HepG2 (cell line): Measurements from ENCODE around the gene EEF1AKMT3. TPM values are rescaled to one million over a fixed set of nuclear protein-coding genes. Genes with fewer than 3 reads are reported as not detected.
A peak's percentile ranks its signal among the peaks of the same experiment; 100 is the strongest.

Experiments used
- ATAC-seq: fragments of 200-7000 bp; cut with Tn5 transposase; 3 replicates; pipeline ENCODE4 v1.9.1; 2020; ENCODE audit warnings: mild to moderate bottlenecking, moderate library complexity
- BruUV-seq: library from RNA; stranded (reverse); fragments of 400-500 nt; replicated peaks from 2 replicates; lab custom pipeline; 2021; lab: Mats Ljungman, UMichigan
- CTCF ChIA-PET: fragments of 300-600 bp; formaldehyde crosslinking; extraction: SDS; loops from one replicate; lab custom pipeline; 2021; ENCODE audit warnings: low total read pairs, inconsistent platforms, low intra/inter-chr PET ratio; lab: Yijun Ruan, JAX
- POLR2A ChIA-PET: fragments of 350-600 bp; sonication (Branson Sonifier 250); formaldehyde crosslinking; loops from one replicate; lab custom pipeline; 2020; ENCODE audit warnings: antibody characterized with exemption, inconsistent platforms; lab: Yijun Ruan, JAX
- DNase-seq: peaks from one replicate; pipeline ENCODE4 v3.0.0-alpha.2; 2015; ENCODE audit warnings: low spot score
- FAIRE-seq: peaks from 3 replicates; lab custom pipeline; 2011; peaks lifted over from hg19 to GRCh38; lab: Jason Lieb, UNC
- H2AFZ ChIP-seq: one replicate; pipeline ENCODE4 v1.6.1; 2011; ENCODE audit warnings: low read length, inconsistent platforms
- H3K27ac ChIP-seq: fragments of 300-600 bp; 3 replicates; pipeline ENCODE4 v1.8.0; 2011; ENCODE audit warnings: mixed run types, mild to moderate bottlenecking, mixed read lengths, low read length, inconsistent platforms; ENCODE audit not compliant: insufficient read depth; ENCODE audit errors: extremely low read length
- H3K27me3 ChIP-seq, 2 experiments: fragments of 200-600 bp in 1 of 2; 2 replicates in 1 of 2; 3 replicates in 1 of 2; pipeline versions ENCODE4 v1.6.0 to v1.8.0; 2011; ENCODE audit warnings: low read length in 2 of 2, mild to moderate bottlenecking in 2 of 2, moderate library complexity in 2 of 2, inconsistent platforms in 1 of 2; ENCODE audit not compliant: insufficient read depth in 2 of 2, control insufficient read depth in 1 of 2
- H3K36me3 ChIP-seq, 2 experiments: fragments of 200-600 bp in 1 of 2; replicated peaks in 1 of 2; 2 replicates in 1 of 2; 3 replicates in 1 of 2; pipeline versions ENCODE4 v1.5.1 to v1.8.0; 2011; ENCODE audit warnings: low read length in 2 of 2, inconsistent platforms in 1 of 2; ENCODE audit not compliant: insufficient read depth in 2 of 2, control insufficient read depth in 1 of 2
- H3K4me1 ChIP-seq: 2 replicates; pipeline ENCODE4 v1.5.1; 2012; ENCODE audit warnings: low read length, inconsistent platforms; ENCODE audit not compliant: insufficient read depth
- H3K4me2 ChIP-seq: 2 replicates; pipeline ENCODE4 v1.6.0; 2011; ENCODE audit warnings: low read depth, low read length, inconsistent platforms
- H3K4me3 ChIP-seq, 3 experiments: fragments of 200-600 bp in 1 of 3; sonication (generic), shearing (Covaris generic) in 1 of 3; replicated peaks in 1 of 3; 2 replicates each; pipeline ENCODE4 v1.5.1; 2011 to 2016; ENCODE audit warnings: low read length in 3 of 3, inconsistent platforms in 2 of 3, low read depth in 2 of 3, mild to moderate bottlenecking in 2 of 3, control low read depth in 1 of 3, mixed read lengths in 1 of 3; ENCODE audit not compliant: insufficient read depth in 1 of 3
- H3K79me2 ChIP-seq: one replicate; pipeline ENCODE4 v1.6.1; 2011; ENCODE audit warnings: low read length, inconsistent platforms; ENCODE audit not compliant: insufficient read depth
- H3K9ac ChIP-seq: 2 replicates; pipeline ENCODE4 v1.6.0; 2011; ENCODE audit warnings: mild to moderate bottlenecking, low read depth, low read length, inconsistent platforms; ENCODE audit not compliant: insufficient read depth
- H3K9me3 ChIP-seq: 2 replicates; pipeline ENCODE4 v1.5.1; 2012; ENCODE audit warnings: mild to moderate bottlenecking, low read length
- H4K20me1 ChIP-seq: 2 replicates; pipeline ENCODE4 v1.6.0; 2011; ENCODE audit warnings: inconsistent platforms, mild to moderate bottlenecking, low read length, moderate library complexity; ENCODE audit not compliant: insufficient read depth
- CAMTA2 ChIP-seq: sonication (generic); formaldehyde crosslinking; IDR thresholded peaks from 2 replicates; pipeline ENCODE4 v1.4.0; 2020; ENCODE audit warnings: mild to moderate bottlenecking, missing genetic modification reagents, borderline replicate concordance
- FOSL1 ChIP-seq: sonication (generic); formaldehyde crosslinking; IDR thresholded peaks from 2 replicates; pipeline ENCODE4 v1.9.0; 2021; ENCODE audit warnings: missing genetic modification reagents, borderline replicate concordance
- HOXD1 ChIP-seq: sonication (generic); formaldehyde crosslinking; IDR thresholded peaks from 2 replicates; pipeline ENCODE4 v1.5.0; 2020; ENCODE audit warnings: missing genetic modification reagents
- SMYD3 ChIP-seq: sonication (generic); formaldehyde crosslinking; IDR thresholded peaks from 2 replicates; pipeline ENCODE4 v1.8.1; 2023; ENCODE audit warnings: mild to moderate bottlenecking, missing genetic modification reagents
- ZNF598 ChIP-seq: sonication (generic); formaldehyde crosslinking; IDR thresholded peaks from 2 replicates; pipeline ENCODE4 v1.5.1; 2020; ENCODE audit warnings: mild to moderate bottlenecking, missing genetic modification reagents, borderline replicate concordance
- WGBS: methylation state at CpG from one replicate; pipeline ENCODE4 v1.1.6; 2017; ENCODE audit warnings: low lambda C conversion rate; 5-methylcytosine and 5-hydroxymethylcytosine counted together
- in situ Hi-C: cut with HindIII; loops from 2 replicates; pipeline ENCODE4 v1.10.0; 2017; ENCODE audit warnings: low pct_unique_long_range_greater_than_20kb; ENCODE audit not compliant: extremely low pct_ligation_motif_present
- intact Hi-C: fragments of 100-400 bp; cut with micrococcal nuclease; formaldehyde crosslinking; loops from one replicate; pipeline ENCODE4 v1.10.0; 2022; ENCODE audit not compliant: unreplicated experiment
- polyA plus RNA-seq, 8 experiments: library from polyadenylated mRNA; depleted of rRNA in 3 of 8; stranded (reverse) in 7 of 8; unstranded in 1 of 8; fragments of >200 nt; fragmentation: Illumina TruSeq in 4 of 8; extraction: Trizol in 4 of 8; gene quantifications; 2 replicates each; pipeline versions ENCODE4 v1.2.1 to v1.2.3, GENCODE V29; 2011 to 2016; ENCODE audit warnings: low read depth in 4 of 8, missing spikeins in 1 of 8, mixed read lengths in 1 of 8; ENCODE audit not compliant: insufficient read depth in 1 of 8
- total RNA-seq, 5 experiments: library from RNA; depleted of rRNA; stranded (reverse); fragments of >200 nt; fragmentation: Illumina TruSeq; extraction: Trizol; gene quantifications; 2 replicates each; pipeline ENCODE4 v1.2.3, GENCODE V29; 2016; ENCODE audit warnings: low read depth in 1 of 5
- TF ChIP-seq, protein P1 (sequence below): IDR thresholded peaks from 2 replicates; pipeline ENCODE4 v1.6.1; 2012; ENCODE audit warnings: inconsistent platforms

EEF1AKMT3 gene
- total and polyA plus RNA-seq, 2 of the 13 experiments (the other 11 are each of a cell fraction or from before 2014, with no cell fraction given) = 4.7 to 11.4 TPM

DNA sequence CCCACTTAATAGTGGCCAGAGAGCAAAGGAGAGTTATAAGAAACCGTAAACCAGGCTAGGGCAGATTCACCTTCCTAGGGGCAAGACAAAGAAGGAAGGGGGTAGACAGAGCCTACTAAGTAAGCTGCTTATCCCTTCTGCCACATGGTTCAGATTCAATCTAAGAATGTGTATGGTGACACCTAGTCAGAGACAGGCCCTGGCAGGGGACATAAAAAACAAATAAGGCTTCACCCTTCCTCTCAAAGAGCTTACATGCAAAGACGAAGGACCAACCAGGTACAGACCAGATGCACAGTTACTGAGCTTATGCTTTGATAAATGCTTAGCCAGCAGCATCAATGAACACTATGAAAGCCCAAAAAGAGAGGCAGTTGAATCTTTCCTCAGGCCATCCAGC, 10.0 kb upstream of the EEF1AKMT3 start (continued):
- TF ChIP-seq SMYD3 (CRISPR knock-in tag) = no peak

DNA sequence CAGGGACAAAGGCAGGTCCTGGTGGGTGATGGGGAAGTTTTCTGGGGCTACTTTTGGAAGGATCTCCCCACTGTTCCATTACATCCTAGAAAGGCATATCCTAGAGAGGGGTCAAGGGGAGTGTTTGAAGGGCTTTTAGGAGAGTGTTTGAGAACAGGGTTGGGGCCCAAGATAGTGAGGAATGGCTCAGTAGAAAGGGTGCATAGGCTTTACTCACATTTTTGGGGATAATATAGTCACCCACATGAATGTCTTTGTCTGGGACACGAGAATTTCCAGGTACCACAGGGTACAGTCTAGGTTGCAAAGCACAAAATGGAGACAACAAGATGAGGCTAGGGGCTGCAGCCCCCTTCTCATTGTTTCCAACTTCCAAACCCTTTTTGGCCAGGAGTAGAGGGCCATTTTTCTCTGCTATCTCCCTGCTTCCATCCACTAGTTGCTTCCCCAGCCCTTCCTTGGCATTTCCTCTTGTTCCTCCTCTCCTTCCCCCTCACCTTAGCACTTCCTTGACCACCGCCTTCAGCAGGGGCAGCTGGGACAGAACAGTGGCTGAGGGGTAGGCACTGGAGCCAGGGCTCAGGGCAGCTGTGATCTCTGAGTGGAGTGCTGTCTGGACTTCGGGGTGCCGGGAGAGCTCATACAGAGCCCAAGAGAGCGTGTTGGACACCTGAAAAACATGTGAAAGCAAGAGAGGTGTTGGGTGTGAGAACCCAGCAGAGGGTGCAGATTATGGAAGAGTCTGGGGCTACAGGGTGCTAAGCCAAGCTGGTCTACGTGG, 8.3 kb upstream of the EEF1AKMT3 start:
- Histone ChIP-seq H3K79me2 (no peaks in the 10 kb centered on the region), H3K9ac (no peak overlapping the region), H3K9me3 (no peaks in the 10 kb centered on the region), H3K36me3 (peaks cover 4 to 10% of the 10 kb centered on the region in 2 experiments; a peak in 4 of 5 replicates), H3K4me1 (peaks cover 36% of the 10 kb centered on the region), H3K4me2 (peak overlapping the region; percentile 95; the same call in 1 of the 2 replicates), H3K27me3 (peaks cover 0 to 6% of the 10 kb centered on the region in 2 experiments; a peak in 1 of 5 replicates)
- FAIRE-seq (no peak), ATAC-seq (no peak; the same call in 2 of the 3 replicates), DNase-seq (no peak)
- CTCF ChIA-PET = interaction anchor here (1.3 kb wide), 1 partner anchor 141 kb away, joined by 4 read pairs; no protein-coding TSS in a partner anchor
- intact Hi-C loops = no loop called here
- POLR2A ChIA-PET = interaction anchor here (1.4 kb wide), 1 partner anchor 8 kb away, joined by 9 read pairs; no protein-coding TSS in a partner anchor
- in situ Hi-C loops = no loop called here
- TF ChIP-seq ZNF598 (CRISPR knock-in tag) (no peak), FOSL1 (CRISPR knock-in tag) (no peak)
- TF ChIP-seq, all 625 proteins: peak for 0
- WGBS = 88% methylated on average over 6 of the region's 6 CpGs
- Histone ChIP-seq H2AFZ (no peak overlapping the region), H3K4me3 (0 out of 6 replicates have a peak overlapping the region, but pooled peaks of 1 of the 3 experiments have one; percentile 78), H4K20me1 (no peaks in the 10 kb centered on the region), H3K27ac (no peak overlapping the region)
- BruUV-seq = no TSS peak

DNA sequence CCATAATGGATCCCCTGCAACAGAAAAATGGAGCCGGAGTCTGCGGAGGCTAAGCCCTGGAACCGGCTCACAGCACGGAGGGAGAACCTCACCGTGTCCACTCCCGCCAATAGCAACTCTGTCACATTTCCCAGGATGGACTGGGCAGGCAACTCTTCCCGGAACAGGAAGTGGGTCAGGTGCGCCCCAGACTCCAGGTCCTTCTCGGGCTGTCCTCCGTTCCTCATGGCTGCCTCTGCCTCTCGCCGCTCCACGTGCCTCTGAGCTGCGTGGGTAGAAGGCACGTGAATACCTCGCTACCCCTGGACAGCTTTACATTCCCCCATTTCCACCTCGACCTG, 7.8 kb upstream of the EEF1AKMT3 start:
- DNase-seq (no peak), FAIRE-seq (no peak), ATAC-seq (no peak)
- ChIA-PET POLR2A (interaction anchor here (1.4 kb wide), 1 partner anchor 8 kb away, joined by 9 read pairs; no protein-coding TSS in a partner anchor), CTCF (interaction anchor here (1.1 to 1.3 kb wide), 2 partner anchors 8 to 141 kb away, joined by 3 to 4 read pairs; no protein-coding TSS in a partner anchor)
- no TSS peak for BruUV-seq
- Histone ChIP-seq H3K9ac (peak overlapping the region; percentile 50; the same call in 1 of the 2 replicates), H4K20me1 (no peaks in the 10 kb centered on the region), H3K27me3 (peaks cover 0 to 6% of the 10 kb centered on the region in 2 experiments; a peak in 1 of 5 replicates), H3K4me2 (peak overlapping the region; percentile 95), H2AFZ (no peak overlapping the region), H3K36me3 (peaks cover 9 to 16% of the 10 kb centered on the region in 2 experiments), H3K9me3 (no peaks in the 10 kb centered on the region), H3K4me1 (peaks cover 36% of the 10 kb centered on the region), H3K27ac (no peak overlapping the region), H3K4me3 (peak overlapping the region; percentile 53 to 78 (median 60); a peak in 5 of 6 replicates), H3K79me2 (no peaks in the 10 kb centered on the region)
- WGBS = 69% methylated on average over 17 of the region's 17 CpGs
- in situ Hi-C loops (no loop called here), intact Hi-C loops (no loop called here)
- TF ChIP-seq CAMTA2 (CRISPR knock-in tag) = no peak
- no peak for TF ChIP-seq HOXD1 (CRISPR knock-in tag)
- TF ChIP-seq, protein P1, sequence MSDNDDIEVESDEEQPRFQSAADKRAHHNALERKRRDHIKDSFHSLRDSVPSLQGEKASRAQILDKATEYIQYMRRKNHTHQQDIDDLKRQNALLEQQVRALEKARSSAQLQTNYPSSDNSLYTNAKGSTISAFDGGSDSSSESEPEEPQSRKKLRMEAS = peak; percentile 56
